DOHH2 (cell line): Measurements from ENCODE around the gene TRIM54.

Source experiments
- EZH2phosphoT487 ChIP-seq: fragments of 200-600 bp; sonication (generic); IDR thresholded peaks from 2 replicates; pipeline ENCODE4 v1.6.1; 2017; ENCODE audit warnings: borderline replicate concordance, mild to moderate bottlenecking, antibody characterized with exemption, low read length, moderate library complexity, mixed read lengths
- TF ChIP-seq, protein P1 (sequence below): fragments of 200-600 bp; sonication (generic); IDR thresholded peaks from one replicate; pipeline ENCODE4 v1.5.1; 2014; ENCODE audit warnings: antibody characterized with exemption, mild to moderate bottlenecking, low read depth, low read length; ENCODE audit not compliant: poor library complexity, severe bottlenecking

- TF ChIP-seq, protein P1, sequence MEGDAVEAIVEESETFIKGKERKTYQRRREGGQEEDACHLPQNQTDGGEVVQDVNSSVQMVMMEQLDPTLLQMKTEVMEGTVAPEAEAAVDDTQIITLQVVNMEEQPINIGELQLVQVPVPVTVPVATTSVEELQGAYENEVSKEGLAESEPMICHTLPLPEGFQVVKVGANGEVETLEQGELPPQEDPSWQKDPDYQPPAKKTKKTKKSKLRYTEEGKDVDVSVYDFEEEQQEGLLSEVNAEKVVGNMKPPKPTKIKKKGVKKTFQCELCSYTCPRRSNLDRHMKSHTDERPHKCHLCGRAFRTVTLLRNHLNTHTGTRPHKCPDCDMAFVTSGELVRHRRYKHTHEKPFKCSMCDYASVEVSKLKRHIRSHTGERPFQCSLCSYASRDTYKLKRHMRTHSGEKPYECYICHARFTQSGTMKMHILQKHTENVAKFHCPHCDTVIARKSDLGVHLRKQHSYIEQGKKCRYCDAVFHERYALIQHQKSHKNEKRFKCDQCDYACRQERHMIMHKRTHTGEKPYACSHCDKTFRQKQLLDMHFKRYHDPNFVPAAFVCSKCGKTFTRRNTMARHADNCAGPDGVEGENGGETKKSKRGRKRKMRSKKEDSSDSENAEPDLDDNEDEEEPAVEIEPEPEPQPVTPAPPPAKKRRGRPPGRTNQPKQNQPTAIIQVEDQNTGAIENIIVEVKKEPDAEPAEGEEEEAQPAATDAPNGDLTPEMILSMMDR, result no peak
- no peak for TF ChIP-seq EZH2phosphoT487
Observed at GRCh38 chr2:27353762-27354596, 71.8 kb downstream of the TRIM54 start.
